GM12872 (cell line): ENCODE data around the gene MSL2.

Experiments
- TF ChIP-seq, protein P1 (sequence below): IDR thresholded peaks from 3 replicates; pipeline ENCODE4 v1.5.1; 2011; ENCODE audit warnings: low read depth, mild to moderate bottlenecking, low read length, moderate library complexity; ENCODE audit not compliant: insufficient read depth

Gene MSL2

GRCh38 chr3:136196064-136196400 is at the start of gene MSL2:
Gene MSL2, minus strand, starts transcription at chr3:136196335. Its CDS starts 1,222 bp downstream, at chr3:136195113.
- TF ChIP-seq, protein P1, sequence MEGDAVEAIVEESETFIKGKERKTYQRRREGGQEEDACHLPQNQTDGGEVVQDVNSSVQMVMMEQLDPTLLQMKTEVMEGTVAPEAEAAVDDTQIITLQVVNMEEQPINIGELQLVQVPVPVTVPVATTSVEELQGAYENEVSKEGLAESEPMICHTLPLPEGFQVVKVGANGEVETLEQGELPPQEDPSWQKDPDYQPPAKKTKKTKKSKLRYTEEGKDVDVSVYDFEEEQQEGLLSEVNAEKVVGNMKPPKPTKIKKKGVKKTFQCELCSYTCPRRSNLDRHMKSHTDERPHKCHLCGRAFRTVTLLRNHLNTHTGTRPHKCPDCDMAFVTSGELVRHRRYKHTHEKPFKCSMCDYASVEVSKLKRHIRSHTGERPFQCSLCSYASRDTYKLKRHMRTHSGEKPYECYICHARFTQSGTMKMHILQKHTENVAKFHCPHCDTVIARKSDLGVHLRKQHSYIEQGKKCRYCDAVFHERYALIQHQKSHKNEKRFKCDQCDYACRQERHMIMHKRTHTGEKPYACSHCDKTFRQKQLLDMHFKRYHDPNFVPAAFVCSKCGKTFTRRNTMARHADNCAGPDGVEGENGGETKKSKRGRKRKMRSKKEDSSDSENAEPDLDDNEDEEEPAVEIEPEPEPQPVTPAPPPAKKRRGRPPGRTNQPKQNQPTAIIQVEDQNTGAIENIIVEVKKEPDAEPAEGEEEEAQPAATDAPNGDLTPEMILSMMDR = no peak

- TF ChIP-seq, protein P1 = no peak
Observed at GRCh38 chr3:136245691-136246090, 49.6 kb upstream of the MSL2 start.

DNA sequence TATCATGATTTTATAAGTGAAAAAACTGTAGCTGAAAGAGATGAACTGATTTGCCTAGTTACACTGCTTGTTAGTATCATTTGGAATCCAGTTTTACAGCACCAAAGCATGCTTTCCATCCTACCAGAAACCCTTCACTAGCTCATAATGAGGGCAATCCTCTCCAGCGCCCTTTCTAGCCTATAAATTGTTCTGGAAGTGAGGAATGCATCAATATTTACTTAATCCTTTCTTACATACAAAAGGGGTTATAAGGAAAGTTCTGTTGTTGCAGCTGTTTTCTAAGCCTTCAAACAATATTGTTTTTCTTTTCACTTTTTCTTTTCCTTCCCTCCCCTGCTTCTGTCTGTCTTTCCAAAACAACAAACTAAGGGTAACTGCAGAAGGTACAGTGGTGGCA is 43.0 kb upstream of the MSL2 start:
- TF ChIP-seq, protein P1 = no peak

- TF ChIP-seq, protein P1 = no peak
Observed at GRCh38 chr3:136237961-136238649, 42.0 kb upstream of the MSL2 start.

DNA sequence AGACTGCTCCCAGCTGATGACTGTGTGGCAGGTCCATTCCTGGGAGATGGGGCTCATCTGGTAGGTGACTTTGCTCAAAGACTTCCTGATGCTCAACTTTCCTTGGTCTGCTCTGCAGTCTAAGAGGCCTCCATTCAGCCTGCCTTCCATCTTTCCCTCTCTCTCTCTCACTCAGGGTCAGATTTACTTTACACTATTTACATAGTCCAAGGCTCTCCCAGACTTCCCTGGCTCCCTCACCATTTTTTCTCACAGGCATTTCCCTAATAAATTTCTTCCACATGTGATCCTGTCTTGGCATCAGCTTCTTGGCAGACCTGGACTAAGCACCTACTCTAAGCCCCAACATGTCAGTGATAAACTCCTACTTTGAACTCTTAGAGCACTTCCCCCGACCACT is 41.0 kb upstream of the MSL2 start:
- TF ChIP-seq, protein P1 = no peak

- TF ChIP-seq, protein P1 = no peak
Observed at GRCh38 chr3:136236109-136236508, 40.0 kb upstream of the MSL2 start.

GRCh38 chr3:136235545-136235944 is 39.4 kb upstream of the MSL2 start:
- TF ChIP-seq, protein P1 = no peak
